ENCODE results near the gene GPC4. TPM values are rescaled to one million over a fixed set of nuclear protein-coding genes. Genes with fewer than 3 reads are reported as not detected.

The GPC4 gene
- total and polyA plus RNA-seq, 4 donors, result 19.5 to 60.4 (median 29.1) TPM

DNA sequence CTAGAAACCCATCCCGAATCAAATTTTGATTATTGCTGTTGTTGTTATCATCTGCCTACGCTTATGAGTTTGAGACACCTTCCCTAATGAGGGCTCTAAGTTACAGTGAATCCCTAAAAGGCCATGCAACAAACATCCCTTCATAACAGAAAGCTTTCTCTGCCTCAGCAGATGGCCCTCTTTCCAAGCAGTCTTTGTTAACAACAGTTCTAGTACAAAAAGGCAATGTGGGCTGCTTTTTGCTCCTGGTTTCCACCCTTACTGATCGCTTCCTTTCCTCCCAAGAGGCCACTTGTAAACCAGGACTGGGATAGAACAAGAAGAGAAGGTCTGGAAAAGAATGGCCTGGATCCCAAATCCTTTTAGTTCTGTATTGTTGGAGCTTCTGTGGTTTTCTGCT is 24.2 kb downstream of the GPC4 start:
- H3K4me3 ChIP-seq, result no peak overlapping the region
- DNase-seq, result peak in 2 of 3 donors; percentile 32 to 53
- TF ChIP-seq, protein P1, sequence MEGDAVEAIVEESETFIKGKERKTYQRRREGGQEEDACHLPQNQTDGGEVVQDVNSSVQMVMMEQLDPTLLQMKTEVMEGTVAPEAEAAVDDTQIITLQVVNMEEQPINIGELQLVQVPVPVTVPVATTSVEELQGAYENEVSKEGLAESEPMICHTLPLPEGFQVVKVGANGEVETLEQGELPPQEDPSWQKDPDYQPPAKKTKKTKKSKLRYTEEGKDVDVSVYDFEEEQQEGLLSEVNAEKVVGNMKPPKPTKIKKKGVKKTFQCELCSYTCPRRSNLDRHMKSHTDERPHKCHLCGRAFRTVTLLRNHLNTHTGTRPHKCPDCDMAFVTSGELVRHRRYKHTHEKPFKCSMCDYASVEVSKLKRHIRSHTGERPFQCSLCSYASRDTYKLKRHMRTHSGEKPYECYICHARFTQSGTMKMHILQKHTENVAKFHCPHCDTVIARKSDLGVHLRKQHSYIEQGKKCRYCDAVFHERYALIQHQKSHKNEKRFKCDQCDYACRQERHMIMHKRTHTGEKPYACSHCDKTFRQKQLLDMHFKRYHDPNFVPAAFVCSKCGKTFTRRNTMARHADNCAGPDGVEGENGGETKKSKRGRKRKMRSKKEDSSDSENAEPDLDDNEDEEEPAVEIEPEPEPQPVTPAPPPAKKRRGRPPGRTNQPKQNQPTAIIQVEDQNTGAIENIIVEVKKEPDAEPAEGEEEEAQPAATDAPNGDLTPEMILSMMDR (IDR thresholded peaks at IDR 0.05; ENCODE audit: control extremely low read depth, extremely low read depth), result no peak
- peaks cover 0 to 25% (median 0%) of the 10 kb centered on the region in 5 donors for H3K4me1 ChIP-seq (ENCODE audit: control insufficient read depth in 5 of 5, insufficient read depth in 5 of 5, low read length in 5 of 5)
- no peak for ATAC-seq (ENCODE audit: insufficient read depth, low FRiP score)
- peaks cover 0 to 16% (median 6%) of the 10 kb centered on the region in 3 donors for H3K27me3 ChIP-seq (ENCODE audit: control insufficient read depth in 3 of 3, insufficient read depth in 3 of 3, low read length in 2 of 3)
- H3K27ac ChIP-seq (ENCODE audit: low read depth in 1 of 2, low read length in 1 of 2), result no peak overlapping the region
- no peaks in the 10 kb centered on the region for H3K9me3 ChIP-seq (ENCODE audit: control insufficient read depth in 4 of 4, insufficient read depth in 3 of 4, low read length in 3 of 4)
- WGBS, 2 donors, result 66 to 77% methylated on average over 3 of the region's 3 CpGs
- H3K9ac ChIP-seq (ENCODE audit: insufficient read depth in 1 of 2, low read length in 2 of 2), result no peak overlapping the region
- no peaks in the 10 kb centered on the region for H3K36me3 ChIP-seq (ENCODE audit: control insufficient read depth in 4 of 4, insufficient read depth in 4 of 4, low read length in 4 of 4)

DNA sequence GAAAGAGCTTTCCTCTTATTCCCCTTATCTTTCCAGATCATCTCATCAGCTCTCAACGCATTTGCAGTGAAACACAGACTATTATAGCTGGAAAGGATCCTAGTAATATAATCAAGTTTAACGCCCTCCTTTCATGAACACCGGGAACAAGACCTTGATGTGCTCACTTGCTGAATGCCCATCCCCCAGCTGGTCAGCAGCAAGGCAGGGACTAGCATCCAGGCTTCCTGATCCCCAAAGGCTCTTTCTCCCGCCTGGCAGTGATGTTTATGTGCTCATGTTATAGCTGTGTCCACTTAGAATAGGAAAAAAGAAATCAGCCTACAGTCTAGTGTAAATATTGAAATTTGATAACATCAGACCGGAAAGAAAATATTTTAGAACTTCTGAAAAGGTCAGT is 24.6 kb downstream of the GPC4 start:
- 55 to 69% methylated on average over 5 of the region's 5 CpGs for WGBS, 2 donors
- Histone ChIP-seq H3K27ac (ENCODE audit: low read depth in 1 of 2, low read length in 1 of 2) (no peak overlapping the region), H3K9me3 (ENCODE audit: control insufficient read depth in 4 of 4, insufficient read depth in 3 of 4, low read length in 3 of 4) (no peaks in the 10 kb centered on the region), H3K27me3 (ENCODE audit: control insufficient read depth in 3 of 3, insufficient read depth in 3 of 3, low read length in 2 of 3) (peaks cover 0 to 13% (median 6%) of the 10 kb centered on the region in 3 donors), H3K9ac (ENCODE audit: insufficient read depth in 1 of 2, low read length in 2 of 2) (no peak overlapping the region), H3K4me3 (no peak overlapping the region), H3K4me1 (ENCODE audit: control insufficient read depth in 5 of 5, insufficient read depth in 5 of 5, low read length in 5 of 5) (peaks cover 0 to 24% (median 0%) of the 10 kb centered on the region in 5 donors), H3K36me3 (ENCODE audit: control insufficient read depth in 4 of 4, insufficient read depth in 4 of 4, low read length in 4 of 4) (no peaks in the 10 kb centered on the region)
- TF ChIP-seq, protein P1 (IDR thresholded peaks at IDR 0.05; ENCODE audit: control extremely low read depth, extremely low read depth), result no peak
- no peak for ATAC-seq (ENCODE audit: insufficient read depth, low FRiP score)
- peak; percentile 37 to 64 (median 57) for DNase-seq

DNA sequence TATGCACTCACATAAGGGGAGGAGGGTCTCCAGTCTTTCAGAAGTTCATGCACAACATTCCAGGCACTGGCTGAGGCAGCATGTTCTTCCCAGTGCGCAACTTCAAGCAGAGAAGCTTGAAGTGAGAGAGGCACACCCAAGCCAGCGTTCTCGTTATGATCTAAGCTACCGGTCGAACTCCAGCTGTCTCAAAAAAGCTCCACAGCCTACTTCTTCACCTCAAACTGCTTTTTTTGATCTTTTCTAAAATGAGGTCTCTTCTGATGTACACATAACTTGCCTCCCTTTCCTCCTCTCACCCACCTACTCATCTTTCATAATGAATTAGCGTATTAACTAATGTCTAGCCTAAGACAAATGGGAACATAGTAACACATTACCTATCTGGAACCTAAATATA is 25.3 kb downstream of the GPC4 start:
- TF ChIP-seq, protein P1 (IDR thresholded peaks at IDR 0.05; ENCODE audit: control extremely low read depth, extremely low read depth), result no peak
- Histone ChIP-seq H3K27me3 (ENCODE audit: control insufficient read depth in 3 of 3, insufficient read depth in 3 of 3, low read length in 2 of 3) (peaks cover 0 to 15% (median 6%) of the 10 kb centered on the region in 3 donors), H3K9ac (ENCODE audit: insufficient read depth in 1 of 2, low read length in 2 of 2) (no peak overlapping the region), H3K4me1 (ENCODE audit: control insufficient read depth in 5 of 5, insufficient read depth in 5 of 5, low read length in 5 of 5) (peaks cover 0 to 24% (median 0%) of the 10 kb centered on the region in 5 donors), H3K9me3 (ENCODE audit: control insufficient read depth in 4 of 4, insufficient read depth in 3 of 4, low read length in 3 of 4) (no peaks in the 10 kb centered on the region), H3K4me3 (no peak overlapping the region), H3K36me3 (ENCODE audit: control insufficient read depth in 4 of 4, insufficient read depth in 4 of 4, low read length in 4 of 4) (no peaks in the 10 kb centered on the region), H3K27ac (ENCODE audit: low read depth in 1 of 2, low read length in 1 of 2) (no peak overlapping the region)
- no peak for ATAC-seq (ENCODE audit: insufficient read depth, low FRiP score)
- DNase-seq, result no peak
- WGBS, 2 donors, result 79 to 95% methylated on average over 6 of the region's 6 CpGs

DNA sequence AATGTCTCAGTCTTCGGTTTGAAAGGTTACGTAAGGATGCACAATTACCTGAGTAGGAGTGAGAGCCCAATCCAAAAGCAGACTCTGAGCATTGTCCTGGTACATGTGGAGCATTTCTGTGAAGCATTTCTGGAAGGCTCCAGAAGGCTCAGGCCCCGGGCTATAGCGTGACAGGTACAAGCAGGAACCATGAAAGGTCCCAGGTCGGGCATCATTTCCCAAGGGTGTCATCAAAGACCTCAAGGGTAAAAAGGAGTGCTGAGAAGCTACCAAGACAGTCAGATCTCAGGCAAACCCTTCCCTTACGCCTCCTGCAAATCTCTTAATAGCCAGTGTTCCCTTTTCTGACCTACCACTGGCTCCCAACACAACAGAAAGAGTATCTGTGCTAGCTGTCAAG is 30.8 kb downstream of the GPC4 start:
- Histone ChIP-seq H3K9me3 (ENCODE audit: control insufficient read depth in 4 of 4, insufficient read depth in 3 of 4, low read length in 3 of 4) (no peaks in the 10 kb centered on the region), H3K36me3 (ENCODE audit: control insufficient read depth in 4 of 4, insufficient read depth in 4 of 4, low read length in 4 of 4) (peaks cover 0 to 1% (median 0%) of the 10 kb centered on the region in 4 donors), H3K9ac (ENCODE audit: insufficient read depth in 1 of 2, low read length in 2 of 2) (no peak overlapping the region), H3K4me1 (ENCODE audit: control insufficient read depth in 5 of 5, insufficient read depth in 5 of 5, low read length in 5 of 5) (no peaks in the 10 kb centered on the region), H3K4me3 (no peak overlapping the region), H3K27me3 (ENCODE audit: control insufficient read depth in 3 of 3, insufficient read depth in 3 of 3, low read length in 2 of 3) (peaks cover 3 to 10% (median 9%) of the 10 kb centered on the region in 3 donors), H3K27ac (ENCODE audit: low read depth in 1 of 2, low read length in 1 of 2) (no peak overlapping the region)
- TF ChIP-seq, protein P1 (IDR thresholded peaks at IDR 0.05; ENCODE audit: control extremely low read depth, extremely low read depth), result no peak
- no peak for DNase-seq
- 76 to 86% methylated on average over 6 of the region's 6 CpGs for WGBS, 2 donors
- ATAC-seq (ENCODE audit: insufficient read depth, low FRiP score), result no peak
